OCI-LY7 (cell line): ENCODE measurements around the gene RBM23. TPM values are rescaled to one million over a fixed set of nuclear protein-coding genes. Genes with fewer than 3 reads are reported as not detected.

ENCODE experiments used
- BruUV-seq: library from RNA; stranded (reverse); fragments of 400-500 nt; replicated peaks from 2 replicates; lab custom pipeline; 2021; lab: Mats Ljungman, UMichigan
- CTCF ChIA-PET: fragments of 300-600 bp; sonication (Branson Sonifier 250); formaldehyde crosslinking; loops from one replicate; lab custom pipeline; 2022; ENCODE audit warnings: antibody characterized with exemption; ENCODE audit not compliant: unreplicated experiment; lab: Charles Lee
- POLR2A ChIA-PET: fragments of 300-600 bp; sonication (Branson Sonifier 250); formaldehyde crosslinking; loops from one replicate; lab custom pipeline; 2022; ENCODE audit warnings: antibody characterized with exemption; lab: Charles Lee
- DNase-seq: peaks from one replicate; pipeline ENCODE4 v3.0.0-alpha.2; 2015; ENCODE audit warnings: low spot score
- H2AFZ ChIP-seq: fragments of 200-600 bp; sonication (generic), shearing (Covaris generic); 2 replicates; pipeline ENCODE4 v1.6.1; 2014; ENCODE audit warnings: mild to moderate bottlenecking, antibody characterized with exemption, low read length, moderate library complexity
- H3K27ac ChIP-seq: fragments of 200-600 bp; sonication (generic); 2 replicates; pipeline ENCODE4 v1.5.1; 2014; ENCODE audit warnings: mixed run types, low read depth, mild to moderate bottlenecking, moderate library complexity, low read length, inconsistent platforms; ENCODE audit not compliant: poor library complexity, severe bottlenecking
- H3K36me3 ChIP-seq: fragments of 200-600 bp; sonication (generic); 2 replicates; pipeline ENCODE4 v1.6.1; 2014; ENCODE audit warnings: mild to moderate bottlenecking, antibody characterized with exemption, low read length, moderate library complexity, mixed read lengths; ENCODE audit not compliant: insufficient read depth
- H3K4me1 ChIP-seq: fragments of 200-600 bp; sonication (generic); 2 replicates; pipeline ENCODE4 v1.5.1; 2014; ENCODE audit warnings: mild to moderate bottlenecking, low read length; ENCODE audit not compliant: insufficient read depth, poor library complexity, severe bottlenecking
- H3K4me2 ChIP-seq: fragments of 200-600 bp; sonication (generic); 2 replicates; pipeline ENCODE4 v1.6.1; 2014; ENCODE audit warnings: mild to moderate bottlenecking, low read length
- H3K4me3 ChIP-seq: fragments of 200-600 bp; sonication (generic); 2 replicates; pipeline ENCODE4 v1.5.1; 2014; ENCODE audit warnings: mild to moderate bottlenecking, low read depth, low read length; ENCODE audit not compliant: poor library complexity, severe bottlenecking
- H3K79me2 ChIP-seq: fragments of 200-600 bp; sonication (generic); 2 replicates; pipeline ENCODE4 v1.6.1; 2016; ENCODE audit warnings: low read depth, mild to moderate bottlenecking, low read length, moderate library complexity, mixed read lengths; ENCODE audit not compliant: insufficient read depth
- H3K9me2 ChIP-seq: fragments of 200-600 bp; sonication (generic); 2 replicates; pipeline ENCODE4 v1.6.1; 2016; ENCODE audit warnings: mild to moderate bottlenecking, low read length, mixed read lengths; ENCODE audit not compliant: insufficient read depth
- H3K9me3 ChIP-seq: fragments of 200-600 bp; sonication (generic); 2 replicates; pipeline ENCODE4 v1.6.1; 2014; ENCODE audit warnings: mild to moderate bottlenecking, mixed run types, low read length, mixed read lengths
- H4K20me1 ChIP-seq: fragments of 200-600 bp; sonication (generic); 2 replicates; pipeline ENCODE4 v1.6.1; 2014; ENCODE audit warnings: mild to moderate bottlenecking, antibody characterized with exemption, low read length, moderate library complexity, mixed read lengths; ENCODE audit not compliant: insufficient read depth
- EZH2phosphoT487 ChIP-seq: fragments of 200-600 bp; sonication (generic); IDR thresholded peaks from 2 replicates; pipeline ENCODE4 v1.6.1; 2018; ENCODE audit warnings: low read depth, borderline replicate concordance, mild to moderate bottlenecking, mixed run types, antibody characterized with exemption, low read length, moderate library complexity, mixed read lengths
- intact Hi-C: fragments of 100-400 bp; cut with micrococcal nuclease; formaldehyde crosslinking; loops from one replicate; pipeline ENCODE4 v1.10.0; 2022; ENCODE audit not compliant: unreplicated experiment
- total RNA-seq, 2 experiments: library from RNA; depleted of rRNA in 1 of 2; stranded (reverse); fragments of >200 nt in 1 of 2; shearing (Covaris generic) in 1 of 2; gene quantifications; 2 replicates each; pipeline ENCODE4 v1.2.3, GENCODE V29; 2014 to 2022
- TF ChIP-seq, protein P1 (sequence below): fragments of 200-600 bp; sonication (generic); conservative IDR thresholded peaks from 2 replicates; pipeline ENCODE4 v1.5.1; 2014; ENCODE audit warnings: mild to moderate bottlenecking, antibody characterized with exemption, low read length, moderate library complexity, mixed read lengths

Gene RBM23
- total RNA-seq, 2 experiments from 2014 or later = 81.0 to 90.1 TPM

DNA sequence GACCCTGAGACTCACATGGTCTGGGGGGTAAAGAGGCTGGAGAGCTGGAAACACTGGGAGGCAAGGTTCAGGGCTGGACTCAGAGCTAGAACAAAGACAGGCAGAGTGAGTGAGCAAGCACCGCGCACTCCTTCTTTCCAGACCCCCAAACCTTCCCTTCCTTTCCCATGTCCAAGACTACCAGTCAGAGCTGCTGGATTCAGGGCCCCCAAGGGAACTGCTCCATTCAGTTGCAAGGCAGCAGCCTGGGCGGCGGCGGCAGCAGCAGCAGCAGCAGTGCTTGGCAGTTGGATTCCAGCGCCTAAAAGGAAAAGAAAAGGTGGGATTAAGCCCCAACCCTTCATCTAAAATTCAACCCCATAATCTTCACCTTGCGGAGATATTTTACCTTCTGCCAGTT is 17.1 kb downstream of the RBM23 start:
- Histone ChIP-seq H3K9me3 (no peaks in the 10 kb centered on the region), H3K4me3 (no peak overlapping the region), H4K20me1 (no peaks in the 10 kb centered on the region), H3K4me2 (no peak overlapping the region), H3K36me3 (peaks cover 86% of the 10 kb centered on the region), H3K27ac (no peak overlapping the region), H2AFZ (no peak overlapping the region), H3K4me1 (peaks cover 10% of the 10 kb centered on the region), H3K79me2 (no peaks in the 10 kb centered on the region), H3K9me2 (no peaks in the 10 kb centered on the region)
- POLR2A ChIA-PET = interaction anchor here (0.6 to 1.3 kb wide), 6 partner anchors 12 to 337 kb away, joined by 3 to 4 read pairs (median 3); no protein-coding TSS in a partner anchor
- no peak for DNase-seq
- intact Hi-C loops = loop anchor here (2.0 kb wide), 1 partner anchor 79 kb away; no protein-coding TSS in a partner anchor
- TF ChIP-seq, protein P1, sequence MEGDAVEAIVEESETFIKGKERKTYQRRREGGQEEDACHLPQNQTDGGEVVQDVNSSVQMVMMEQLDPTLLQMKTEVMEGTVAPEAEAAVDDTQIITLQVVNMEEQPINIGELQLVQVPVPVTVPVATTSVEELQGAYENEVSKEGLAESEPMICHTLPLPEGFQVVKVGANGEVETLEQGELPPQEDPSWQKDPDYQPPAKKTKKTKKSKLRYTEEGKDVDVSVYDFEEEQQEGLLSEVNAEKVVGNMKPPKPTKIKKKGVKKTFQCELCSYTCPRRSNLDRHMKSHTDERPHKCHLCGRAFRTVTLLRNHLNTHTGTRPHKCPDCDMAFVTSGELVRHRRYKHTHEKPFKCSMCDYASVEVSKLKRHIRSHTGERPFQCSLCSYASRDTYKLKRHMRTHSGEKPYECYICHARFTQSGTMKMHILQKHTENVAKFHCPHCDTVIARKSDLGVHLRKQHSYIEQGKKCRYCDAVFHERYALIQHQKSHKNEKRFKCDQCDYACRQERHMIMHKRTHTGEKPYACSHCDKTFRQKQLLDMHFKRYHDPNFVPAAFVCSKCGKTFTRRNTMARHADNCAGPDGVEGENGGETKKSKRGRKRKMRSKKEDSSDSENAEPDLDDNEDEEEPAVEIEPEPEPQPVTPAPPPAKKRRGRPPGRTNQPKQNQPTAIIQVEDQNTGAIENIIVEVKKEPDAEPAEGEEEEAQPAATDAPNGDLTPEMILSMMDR = no peak
- no peak for TF ChIP-seq EZH2phosphoT487
- CTCF ChIA-PET = no interaction called here
- no TSS peak for BruUV-seq

DNA sequence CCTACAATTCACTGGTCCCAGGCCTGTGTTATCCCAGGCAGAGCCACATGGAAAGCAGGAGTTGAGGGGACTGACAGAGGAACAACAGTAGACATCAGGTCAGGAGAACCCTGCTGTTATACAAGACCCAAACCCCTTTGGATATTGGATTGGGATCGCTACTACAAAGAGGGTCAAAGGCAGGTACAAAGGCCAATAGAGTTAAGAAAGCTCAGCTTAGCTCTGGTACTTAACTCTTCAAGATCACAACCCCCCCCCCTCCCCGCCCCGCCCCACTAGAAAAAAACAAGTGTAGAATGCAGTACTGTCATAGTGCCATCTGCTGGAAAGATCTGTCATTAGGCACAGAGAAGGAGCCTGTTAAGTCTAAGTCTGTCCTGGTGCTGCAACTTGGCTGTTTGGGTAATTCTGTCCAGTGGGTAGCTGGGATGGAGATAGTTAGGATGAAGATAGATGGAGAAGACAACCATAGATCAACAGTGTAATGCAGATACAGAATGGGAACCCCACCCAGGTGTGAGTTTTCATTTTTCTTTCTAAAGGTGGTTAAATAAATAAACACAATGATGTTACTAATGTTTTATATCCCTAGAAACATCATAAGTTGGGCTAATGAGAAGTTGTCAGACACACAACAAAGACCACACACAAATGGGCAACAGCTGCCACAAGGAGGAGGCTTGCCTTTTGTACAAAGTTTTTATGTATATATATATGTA is 18.7 kb downstream of the RBM23 start:
- peak overlapping the region; percentile 14 for H3K27ac ChIP-seq
- no TSS peak for BruUV-seq
- POLR2A ChIA-PET = interaction anchor here (0.7 to 2.5 kb wide), 7 partner anchors 10 to 98 kb away, joined by 3 to 16 read pairs (median 5); no protein-coding TSS in a partner anchor
- intact Hi-C loops = loop anchor here (1.0 to 2.0 kb wide), 4 partner anchors 12 to 77 kb away; no protein-coding TSS in a partner anchor
- H3K4me2 ChIP-seq = peak overlapping the region; percentile 19; the same call in 1 of the 2 replicates
- TF ChIP-seq EZH2phosphoT487 = no peak
- TF ChIP-seq, protein P1 = peak; percentile 82
- CTCF ChIA-PET = interaction anchor here (1.0 to 1.7 kb wide), 4 partner anchors 11 to 29 kb away, joined by 3 to 11 read pairs (median 4); partner anchors contain the start of gene LRP10
- peak; percentile 83 for DNase-seq
- no peaks in the 10 kb centered on the region for H3K9me2 ChIP-seq
- H3K36me3 ChIP-seq = peaks cover 70% of the 10 kb centered on the region
- H3K4me3 ChIP-seq = no peak overlapping the region
- no peak overlapping the region for H2AFZ ChIP-seq
- no peaks in the 10 kb centered on the region for H3K79me2 ChIP-seq
- peaks cover 10% of the 10 kb centered on the region for H3K4me1 ChIP-seq
- no peaks in the 10 kb centered on the region for H3K9me3 ChIP-seq
- no peaks in the 10 kb centered on the region for H4K20me1 ChIP-seq
